Progenitor cell of endocrine pancreas (in vitro differentiated cells): Measurements from ENCODE around the gene MYO1H. TPM values are rescaled to one million over a fixed set of nuclear protein-coding genes. Genes with fewer than 3 reads are reported as not detected.
"Not testable (repeated sequence)": the region's sequence is repeated elsewhere in the genome, so short reads cannot be mapped to it uniquely, and the experiment has no call there.

Experiments used
- DNase-seq: peaks from one replicate; pipeline ENCODE4 v3.0.0; 2021; ENCODE audit warnings: low spot score; ENCODE audit not compliant: unreplicated experiment
- H3K27ac Mint-ChIP-seq: 2 replicates; pipeline ENCODE4 v1.8.0; 2021; ENCODE audit warnings: mild to moderate bottlenecking, moderate library complexity, mixed read lengths
- H3K27me3 Mint-ChIP-seq: 2 replicates; pipeline ENCODE4 v1.8.0; 2021; ENCODE audit warnings: mixed read lengths
- H3K36me3 Mint-ChIP-seq: 2 replicates; pipeline ENCODE4 v1.8.0; 2022; ENCODE audit warnings: mixed read lengths; ENCODE audit not compliant: insufficient read depth
- H3K4me1 Mint-ChIP-seq: 2 replicates; pipeline ENCODE4 v1.8.0; 2021; ENCODE audit warnings: low read depth, mixed read lengths
- H3K4me3 Mint-ChIP-seq: 2 replicates; pipeline ENCODE4 v1.8.0; 2021; ENCODE audit warnings: low read depth, mild to moderate bottlenecking, moderate library complexity, mixed read lengths
- H3K9me3 Mint-ChIP-seq: 2 replicates; pipeline ENCODE4 v1.8.0; 2021; ENCODE audit warnings: low read depth, mixed read lengths
- total RNA-seq: library from RNA; stranded (reverse); gene quantifications from 2 replicates; pipeline ENCODE4 v1.2.1, GENCODE V29; 2021
- TF ChIP-seq, protein P1 (sequence below): fragments of 200-600 bp; sonication (generic); IDR thresholded peaks from one replicate; pipeline ENCODE4 v1.5.0; 2021; ENCODE audit warnings: antibody characterized with exemption, mild to moderate bottlenecking; ENCODE audit not compliant: unreplicated experiment

Gene MYO1H
- total RNA-seq, 1 donor from 2014 or later = 0.77 TPM

DNA sequence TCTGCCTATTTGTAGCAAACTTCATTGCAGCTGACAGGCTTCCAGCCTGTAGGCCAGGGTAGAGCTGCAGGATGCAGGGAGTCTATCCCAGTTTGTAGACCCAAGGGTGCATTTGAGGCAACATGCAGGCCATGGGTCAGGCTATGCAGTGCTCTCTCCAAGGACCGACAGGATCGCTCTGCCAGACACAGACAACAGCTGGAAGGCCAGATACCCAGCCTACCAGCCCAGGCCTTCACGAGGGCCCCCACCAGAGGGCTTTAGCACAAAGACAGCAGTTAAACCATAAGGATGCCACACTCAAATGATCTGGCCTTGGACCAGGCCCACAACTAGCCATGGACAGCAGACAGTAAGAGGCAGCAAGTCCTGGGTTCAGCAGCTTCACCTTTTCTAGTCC is 119.1 kb downstream of the MYO1H start:
- H3K4me1 Mint-ChIP-seq = peaks cover 5% of the 10 kb centered on the region
- no peaks in the 10 kb centered on the region for H3K27me3 Mint-ChIP-seq
- TF ChIP-seq, protein P1, sequence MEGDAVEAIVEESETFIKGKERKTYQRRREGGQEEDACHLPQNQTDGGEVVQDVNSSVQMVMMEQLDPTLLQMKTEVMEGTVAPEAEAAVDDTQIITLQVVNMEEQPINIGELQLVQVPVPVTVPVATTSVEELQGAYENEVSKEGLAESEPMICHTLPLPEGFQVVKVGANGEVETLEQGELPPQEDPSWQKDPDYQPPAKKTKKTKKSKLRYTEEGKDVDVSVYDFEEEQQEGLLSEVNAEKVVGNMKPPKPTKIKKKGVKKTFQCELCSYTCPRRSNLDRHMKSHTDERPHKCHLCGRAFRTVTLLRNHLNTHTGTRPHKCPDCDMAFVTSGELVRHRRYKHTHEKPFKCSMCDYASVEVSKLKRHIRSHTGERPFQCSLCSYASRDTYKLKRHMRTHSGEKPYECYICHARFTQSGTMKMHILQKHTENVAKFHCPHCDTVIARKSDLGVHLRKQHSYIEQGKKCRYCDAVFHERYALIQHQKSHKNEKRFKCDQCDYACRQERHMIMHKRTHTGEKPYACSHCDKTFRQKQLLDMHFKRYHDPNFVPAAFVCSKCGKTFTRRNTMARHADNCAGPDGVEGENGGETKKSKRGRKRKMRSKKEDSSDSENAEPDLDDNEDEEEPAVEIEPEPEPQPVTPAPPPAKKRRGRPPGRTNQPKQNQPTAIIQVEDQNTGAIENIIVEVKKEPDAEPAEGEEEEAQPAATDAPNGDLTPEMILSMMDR = no peak
- no peak for DNase-seq
- H3K4me3 Mint-ChIP-seq = no peak overlapping the region
- H3K9me3 Mint-ChIP-seq = no peaks in the 10 kb centered on the region
- no peak overlapping the region for H3K27ac Mint-ChIP-seq
- peaks cover 5% of the 10 kb centered on the region for H3K36me3 Mint-ChIP-seq

DNA sequence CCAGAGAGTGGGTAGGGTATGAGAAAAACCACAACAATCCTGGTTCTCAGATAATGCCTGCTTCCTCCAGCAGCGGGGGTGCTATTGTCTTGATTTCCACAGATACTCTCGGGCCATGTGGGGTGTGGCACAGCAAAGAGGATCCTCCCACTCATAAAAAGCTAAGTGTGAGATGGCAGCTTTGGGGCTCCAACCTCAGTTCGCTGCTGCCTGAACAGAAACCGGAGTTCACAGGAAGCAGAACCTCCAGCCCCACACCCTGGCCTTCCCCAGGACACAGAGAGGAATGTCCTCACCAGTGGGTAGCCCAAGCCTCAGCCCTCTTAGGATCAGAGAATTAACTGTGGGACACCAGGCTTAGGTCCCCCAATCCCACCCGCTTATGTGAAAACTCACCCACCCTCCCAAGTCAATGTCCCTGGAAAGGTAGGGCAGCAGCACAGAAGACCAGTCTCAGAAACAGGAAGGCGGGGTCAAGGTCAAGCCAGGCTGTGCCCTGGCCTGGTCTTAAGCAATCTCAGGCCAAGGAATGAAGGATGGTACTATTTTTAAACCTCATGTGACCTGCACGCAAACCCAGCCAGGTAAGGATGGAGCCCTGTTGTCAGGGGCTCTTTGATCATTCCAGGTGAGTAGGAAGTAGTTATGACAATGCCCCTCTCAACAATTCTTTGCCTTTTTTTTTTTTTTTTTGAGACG is 120.4 kb downstream of the MYO1H start:
- Mint-ChIP-seq H3K27me3 (no peaks in the 10 kb centered on the region), H3K9me3 (no peaks in the 10 kb centered on the region), H3K4me3 (no peak overlapping the region), H3K4me1 (peaks cover 1% of the 10 kb centered on the region), H3K36me3 (peaks cover 5% of the 10 kb centered on the region), H3K27ac (no peak overlapping the region)
- TF ChIP-seq, protein P1 = no peak
- no peak for DNase-seq

DNA sequence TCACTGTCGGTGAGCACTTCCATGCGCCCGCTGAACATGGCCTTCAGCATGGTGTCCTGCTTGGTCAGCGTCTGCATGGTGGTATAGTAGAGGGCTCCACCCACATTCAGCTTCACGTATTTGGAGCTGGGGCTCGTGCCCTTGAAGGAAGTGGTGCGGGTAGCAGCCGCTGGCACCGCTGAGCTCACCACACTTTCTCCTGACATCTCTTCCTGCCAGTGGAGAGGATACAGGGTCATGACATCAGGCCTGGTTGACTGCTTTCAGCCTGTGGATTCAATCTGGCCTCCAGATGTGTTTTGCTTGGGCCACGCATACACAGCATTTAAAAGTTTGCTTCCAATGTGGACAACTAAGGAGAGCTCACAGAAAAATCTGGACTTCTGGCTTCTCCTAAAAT is 121.8 kb downstream of the MYO1H start:
- no peaks in the 10 kb centered on the region for H3K9me3 Mint-ChIP-seq
- no peak overlapping the region for H3K4me3 Mint-ChIP-seq
- no peaks in the 10 kb centered on the region for H3K4me1 Mint-ChIP-seq
- DNase-seq = no peak
- H3K27ac Mint-ChIP-seq = no peak overlapping the region
- H3K27me3 Mint-ChIP-seq = no peaks in the 10 kb centered on the region
- TF ChIP-seq, protein P1 = no peak
- peaks cover 5% of the 10 kb centered on the region for H3K36me3 Mint-ChIP-seq

DNA sequence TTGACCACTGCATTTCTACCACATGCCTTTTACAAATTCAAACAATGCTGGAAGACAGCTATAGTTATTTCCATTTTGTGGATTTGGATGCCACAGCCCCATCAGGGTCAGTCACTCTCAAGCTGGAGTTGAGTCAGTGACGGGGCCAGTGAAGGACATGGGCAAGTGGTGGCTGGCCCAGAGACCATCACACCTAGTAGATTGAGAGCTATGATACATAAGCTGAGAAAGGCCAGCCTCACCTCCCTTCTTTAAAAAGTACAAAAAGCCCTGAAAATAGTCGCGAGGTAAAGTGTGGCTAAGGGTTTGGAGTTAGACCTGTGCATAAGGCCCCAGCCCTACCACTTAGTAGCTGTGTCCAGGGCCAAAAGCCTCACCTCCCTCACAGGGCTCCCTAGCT is 125.3 kb downstream of the MYO1H start:
- DNase-seq = no peak
- Mint-ChIP-seq H3K27me3 (no peaks in the 10 kb centered on the region), H3K4me3 (no peak overlapping the region), H3K36me3 (peaks cover 5% of the 10 kb centered on the region), H3K9me3 (no peaks in the 10 kb centered on the region), H3K4me1 (peaks cover 15% of the 10 kb centered on the region), H3K27ac (no peak overlapping the region)
- TF ChIP-seq, protein P1 = no peak

DNA sequence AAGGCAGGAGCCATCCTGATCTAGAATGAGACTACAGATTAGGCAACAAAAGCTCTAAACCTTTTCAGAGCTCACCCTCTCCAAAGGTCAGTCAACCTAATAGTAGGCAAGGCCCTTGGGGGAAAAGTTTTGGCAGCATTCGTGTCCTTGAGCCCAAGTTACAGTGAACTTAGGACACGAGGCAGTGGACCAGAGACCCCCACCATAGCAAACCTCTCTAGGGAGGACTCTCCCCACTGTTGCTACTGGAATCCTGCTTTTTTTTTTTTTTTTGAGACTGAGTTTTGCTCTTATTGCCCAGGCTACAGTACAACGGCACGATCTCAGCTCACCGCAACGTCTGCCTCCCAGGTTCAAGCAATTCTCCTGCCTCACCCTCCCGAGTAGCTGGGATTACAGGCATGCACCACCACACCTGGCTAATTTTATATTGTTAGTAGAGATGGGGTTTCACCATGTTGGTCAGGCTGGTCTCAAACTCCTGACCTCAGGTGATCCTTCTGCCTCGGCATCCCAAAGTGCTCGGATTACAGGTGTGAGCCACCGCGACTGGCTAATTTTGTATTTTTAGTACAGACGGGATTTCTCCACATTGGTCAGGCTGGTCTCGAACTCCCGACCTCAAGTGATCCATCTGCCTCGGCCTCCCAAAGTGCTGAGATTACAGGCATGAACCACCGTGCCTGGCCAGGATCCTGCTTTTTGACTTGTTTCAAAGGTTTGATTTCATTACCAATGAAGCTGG is 126.0 kb downstream of the MYO1H start:
- not testable (repeated sequence) for H3K27ac Mint-ChIP-seq, H3K36me3 Mint-ChIP-seq, H3K4me3 Mint-ChIP-seq, DNase-seq, H3K9me3 Mint-ChIP-seq, H3K27me3 Mint-ChIP-seq
- H3K4me1 Mint-ChIP-seq = peaks cover 17% of the 10 kb centered on the region

DNA sequence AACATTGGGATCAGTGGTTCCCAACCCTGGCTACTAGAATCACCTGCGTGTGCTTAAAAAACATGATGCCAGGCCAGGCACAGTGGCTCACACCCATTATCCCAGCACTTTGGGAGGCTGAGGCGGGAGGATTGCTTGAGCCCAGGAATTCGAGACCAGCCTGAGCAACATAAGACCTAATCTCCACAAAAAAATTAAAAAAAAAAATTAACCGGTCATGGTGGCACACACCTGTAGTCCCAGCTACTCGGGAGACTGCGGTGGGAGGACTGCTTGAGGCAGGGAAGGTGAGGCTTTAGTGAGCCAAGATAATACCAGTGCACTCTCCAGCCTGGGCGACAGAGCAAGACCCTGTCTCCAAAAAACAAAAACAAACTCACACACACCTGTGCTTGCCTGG is 127.4 kb downstream of the MYO1H start:
- Mint-ChIP-seq H3K27me3 (no peaks in the 10 kb centered on the region), H3K4me1 (peaks cover 17% of the 10 kb centered on the region), H3K4me3 (peak overlapping the region; percentile 94), H3K9me3 (no peaks in the 10 kb centered on the region), H3K27ac (no peak overlapping the region), H3K36me3 (no peaks in the 10 kb centered on the region)
- no peak for DNase-seq
- TF ChIP-seq, protein P1 = no peak
